B cell (primary cell): ENCODE results near the gene ACR. TPM values are rescaled to one million over a fixed set of nuclear protein-coding genes. Genes with fewer than 3 reads are reported as not detected.

Source experiments
- ATAC-seq: fragments of 200-7000 bp; cut with Tn5 transposase; one replicate; pipeline ENCODE4 v1.10.0; 2021; ENCODE audit warnings: low read depth, mild to moderate bottlenecking, moderate number of reproducible peaks, moderate library complexity
- CTCF ChIA-PET: fragments of 350-600 bp; sonication (Branson Sonifier 250); formaldehyde crosslinking; loops from one replicate; lab custom pipeline; 2021; ENCODE audit warnings: antibody characterized with exemption, inconsistent platforms; lab: Charles Lee
- POLR2A ChIA-PET: fragments of 350-600 bp; sonication (Branson Sonifier 250); formaldehyde crosslinking; loops from one replicate; lab custom pipeline; 2021; ENCODE audit warnings: antibody characterized with exemption; lab: Charles Lee
- DNase-seq: peaks from one replicate; pipeline ENCODE4 v3.0.0; 2013
- H2AFZ ChIP-seq: 2 replicates; pipeline ENCODE4 v1.6.1; 2012; ENCODE audit warnings: mild to moderate bottlenecking, low read depth, low read length; ENCODE audit not compliant: insufficient read depth, poor library complexity, severe bottlenecking
- H3K27ac ChIP-seq, 2 donors: 1 replicate in 1 of 2; 2 replicates in 1 of 2; pipeline ENCODE4 v1.5.1; 2012 to 2013; ENCODE audit warnings: low read length in 2 of 2, mild to moderate bottlenecking in 2 of 2, moderate library complexity in 1 of 2
- H3K27me3 ChIP-seq, 4 experiments: fragments of 200-600 bp in 1 of 4; sonication (generic) in 1 of 4; replicated peaks in 1 of 4; 1 replicate in 2 of 4; 2 replicates in 2 of 4; pipeline versions ENCODE4 v1.6.1 to v1.7.0; 2013 to 2016; ENCODE audit warnings: low read length in 3 of 4, mild to moderate bottlenecking in 2 of 4, mixed read lengths in 1 of 4, moderate library complexity in 1 of 4; ENCODE audit not compliant: insufficient read depth in 4 of 4, control insufficient read depth in 3 of 4; ENCODE audit errors: control extremely low read depth in 1 of 4
- H3K36me3 ChIP-seq, 2 experiments: replicated peaks in 1 of 2; 1 replicate in 1 of 2; 2 replicates in 1 of 2; pipeline versions ENCODE4 v1.6.1 to v1.7.1; 2013; ENCODE audit warnings: low read length in 1 of 2; ENCODE audit not compliant: insufficient read depth in 2 of 2, control insufficient read depth in 1 of 2; ENCODE audit errors: control extremely low read depth in 1 of 2, extremely low read depth in 1 of 2
- H3K4me1 ChIP-seq, 2 donors: fragments of 200-600 bp in 1 of 2; sonication (generic) in 1 of 2; 1 replicate in 1 of 2; 2 replicates in 1 of 2; pipeline versions ENCODE4 v1.5.1 to v1.6.1; 2013 to 2017; ENCODE audit warnings: low read length in 2 of 2; ENCODE audit not compliant: control insufficient read depth in 2 of 2, insufficient read depth in 2 of 2
- H3K4me2 ChIP-seq: replicated peaks from 2 replicates; pipeline ENCODE3; 2012; ENCODE audit warnings: mild to moderate bottlenecking, low read depth, low read length; ENCODE audit not compliant: poor library complexity, severe bottlenecking
- H3K4me3 ChIP-seq, 5 experiments: fragments of 200-600 bp in 1 of 5; sonication (generic) in 1 of 5; 1 replicate in 3 of 5; 2 replicates in 2 of 5; pipeline versions ENCODE4 v1.5.1 to v1.7.0; 2011 to 2016; ENCODE audit warnings: low read length in 4 of 5, mild to moderate bottlenecking in 4 of 5, low read depth in 2 of 5, control low read depth in 1 of 5, moderate library complexity in 1 of 5; ENCODE audit not compliant: insufficient read depth in 1 of 5; ENCODE audit errors: control extremely low read depth in 1 of 5, extremely low read depth in 1 of 5
- H3K79me2 ChIP-seq: fragments of 200-600 bp; sonication (generic); one replicate; pipeline ENCODE4 v1.6.0; 2016; ENCODE audit warnings: low read length; ENCODE audit not compliant: control insufficient read depth, insufficient read depth
- H3K9ac ChIP-seq: fragments of 200-600 bp; sonication (generic); 2 replicates; pipeline ENCODE4 v1.6.1; 2017; ENCODE audit warnings: mild to moderate bottlenecking, low read length, moderate library complexity
- H3K9me3 ChIP-seq, 3 donors: one replicate each; pipeline versions ENCODE4 v1.6.1 to v1.7.1; 2013; ENCODE audit warnings: low read length in 2 of 3; ENCODE audit not compliant: control insufficient read depth in 2 of 3, insufficient read depth in 1 of 3; ENCODE audit errors: control extremely low read depth in 1 of 3
- H4K20me1 ChIP-seq: 2 replicates; pipeline ENCODE4 v1.6.0; 2012; ENCODE audit warnings: mild to moderate bottlenecking, low read length; ENCODE audit not compliant: insufficient read depth, control insufficient read depth, poor library complexity, severe bottlenecking
- H3K27ac Mint-ChIP-seq: one replicate; pipeline ENCODE4 v1.8.0; 2021; ENCODE audit warnings: mixed read lengths
- H3K27me3 Mint-ChIP-seq: one replicate; pipeline ENCODE4 v1.8.0; 2021; ENCODE audit warnings: mixed read lengths
- H3K4me1 Mint-ChIP-seq: one replicate; pipeline ENCODE4 v1.8.0; 2021; ENCODE audit warnings: mixed read lengths
- H3K4me3 Mint-ChIP-seq: one replicate; pipeline ENCODE4 v1.8.0; 2021; ENCODE audit warnings: mixed read lengths
- H3K9me3 Mint-ChIP-seq: one replicate; pipeline ENCODE4 v1.8.0; 2022; ENCODE audit warnings: mixed read lengths; ENCODE audit not compliant: insufficient read depth
- CTCF ChIP-seq: fragments of 200-600 bp; IDR thresholded peaks from one replicate; pipeline ENCODE4 v1.8.0; 2022; ENCODE audit warnings: antibody characterized with exemption, mild to moderate bottlenecking
- EZH2 ChIP-seq: IDR thresholded peaks from 2 replicates; pipeline ENCODE4 v1.6.1; 2012; ENCODE audit warnings: borderline replicate concordance, low read depth, mild to moderate bottlenecking, moderate library complexity, low read length; ENCODE audit not compliant: insufficient read depth, poor library complexity, severe bottlenecking
- WGBS: methylation state at CpG from one replicate; pipeline ENCODE4 v1.1.5; 2013; ENCODE audit warnings: missing lambda C conversion rate; ENCODE audit not compliant: insufficient coverage; 5-methylcytosine and 5-hydroxymethylcytosine counted together
- intact Hi-C: fragments of 100-400 bp; cut with micrococcal nuclease; formaldehyde crosslinking; loops from one replicate; pipeline ENCODE4 v1.10.0; 2022
- polyA plus RNA-seq: library from polyadenylated mRNA; depleted of rRNA; stranded (reverse); fragments of >200 nt; gene quantifications from 2 replicates; pipeline ENCODE4 v1.2.3, GENCODE V29; 2012
- total RNA-seq, 2 donors: library from RNA; stranded (reverse); fragments of 120-200 nt in 1 of 2; gene quantifications; 1 replicate in 1 of 2; 2 replicates in 1 of 2; pipeline versions ENCODE4 v1.2.3 to v1.2.4, GENCODE V29; 2013 to 2022

Gene ACR
- total and polyA plus RNA-seq, 2 donors (not counting 1 experiment from before 2014, with no cell fraction given), result not detected

DNA sequence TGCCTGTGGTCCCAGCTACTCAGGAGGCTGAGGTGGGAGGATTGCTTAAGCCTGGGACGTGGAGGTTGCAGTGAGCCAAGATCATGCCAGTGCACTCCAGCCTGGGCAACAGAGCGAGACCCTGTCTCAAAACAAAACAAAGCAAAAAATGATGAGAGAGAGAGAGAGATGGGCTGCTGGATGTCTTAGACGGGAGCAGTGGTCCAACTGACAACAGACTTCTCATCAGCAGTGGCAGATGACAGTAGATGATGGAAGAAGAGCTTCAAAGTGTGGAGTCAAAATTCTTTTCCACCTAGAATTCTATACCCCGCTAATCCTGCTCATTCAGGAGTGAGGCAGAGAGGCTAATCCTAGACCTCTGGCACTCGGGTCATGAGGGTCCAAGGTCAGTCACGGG, 29.0 kb upstream of the ACR start:
- intact Hi-C loops, result no loop called here
- Histone ChIP-seq H3K9me3 (peaks cover 0 to 4% (median 0%) of the 10 kb centered on the region in 3 donors), H2AFZ (no peak overlapping the region), H3K36me3 (no peaks in the 10 kb centered on the region), H4K20me1 (no peaks in the 10 kb centered on the region), H3K9ac (no peak overlapping the region), H3K4me3 (no peak overlapping the region), H3K79me2 (no peaks in the 10 kb centered on the region), H3K4me2 (no peak overlapping the region), H3K27me3 (no peaks in the 10 kb centered on the region), H3K27ac (no peak overlapping the region), H3K4me1 (no peaks in the 10 kb centered on the region)
- CTCF ChIA-PET, result interaction anchor here (0.6 kb wide), 1 partner anchor 55 kb away, joined by 4 read pairs; no protein-coding TSS in a partner anchor
- Mint-ChIP-seq H3K27ac (no peak overlapping the region), H3K4me3 (no peak overlapping the region), H3K4me1 (no peaks in the 10 kb centered on the region), H3K27me3 (peaks cover 9% of the 10 kb centered on the region), H3K9me3 (peaks cover 4% of the 10 kb centered on the region)
- POLR2A ChIA-PET, result no interaction called here
- DNase-seq (no peak), ATAC-seq (no peak)
- 91% methylated on average over 5 of the region's 6 CpGs for WGBS
- TF ChIP-seq EZH2 (no peak), CTCF (no peak)

DNA sequence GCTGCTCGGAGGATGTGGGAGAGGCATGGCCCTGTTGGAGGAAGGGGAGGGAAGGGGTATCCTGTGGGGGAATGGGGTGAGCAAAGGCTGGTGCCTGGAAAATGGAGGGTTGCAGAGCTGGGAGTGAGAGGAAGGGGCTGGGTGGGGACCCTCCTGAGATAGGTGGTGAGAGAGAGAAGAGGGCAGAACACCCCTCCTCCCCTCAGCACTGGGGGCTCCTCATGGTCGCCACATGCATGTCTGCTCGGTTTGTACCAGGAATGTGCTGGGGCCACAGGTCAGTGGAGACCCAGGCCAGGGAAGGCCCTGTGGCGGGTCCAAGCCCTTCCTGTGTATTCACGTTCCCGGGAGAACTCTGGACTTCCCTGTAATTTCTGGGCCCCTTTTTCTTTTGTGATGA, 27.8 kb upstream of the ACR start:
- H3K4me1 ChIP-seq, result no peaks in the 10 kb centered on the region
- TF ChIP-seq EZH2 (no peak), CTCF (no peak)
- DNase-seq, result no peak
- ATAC-seq, result no peak
- POLR2A ChIA-PET, result no interaction called here
- H3K79me2 ChIP-seq, result no peaks in the 10 kb centered on the region
- Mint-ChIP-seq H3K27ac (no peak overlapping the region), H3K4me3 (no peak overlapping the region), H3K27me3 (peaks cover 9% of the 10 kb centered on the region), H3K9me3 (peaks cover 4% of the 10 kb centered on the region), H3K4me1 (no peaks in the 10 kb centered on the region)
- H3K4me2 ChIP-seq, result no peak overlapping the region
- H3K27ac ChIP-seq, result no peak overlapping the region
- peaks cover 0 to 4% (median 0%) of the 10 kb centered on the region in 3 donors for H3K9me3 ChIP-seq
- no peaks in the 10 kb centered on the region for H4K20me1 ChIP-seq
- no peak overlapping the region for H3K4me3 ChIP-seq
- WGBS, result 77% methylated on average over 5 of the region's 6 CpGs
- no peaks in the 10 kb centered on the region for H3K27me3 ChIP-seq
- CTCF ChIA-PET, result no interaction called here
- no peak overlapping the region for H3K9ac ChIP-seq
- no peaks in the 10 kb centered on the region for H3K36me3 ChIP-seq
- H2AFZ ChIP-seq, result no peak overlapping the region
- intact Hi-C loops, result no loop called here
